GM12878 (cell line): ENCODE measurements around the gene RBMS3. TPM values are rescaled to one million over a fixed set of nuclear protein-coding genes. Genes with fewer than 3 reads are reported as not detected.

Experiments used
- ATAC-seq: fragments of 200-7000 bp; cut with Tn5 transposase; 3 replicates; pipeline ENCODE4 v1.9.1; 2020; ENCODE audit warnings: mild to moderate bottlenecking, moderate library complexity
- BruUV-seq: library from RNA; stranded (reverse); fragments of 400-500 nt; replicated peaks from 2 replicates; lab custom pipeline; 2021; lab: Mats Ljungman, UMichigan
- CTCF ChIA-PET: fragments of 300-600 bp; sonication (Branson Sonifier 250); formaldehyde crosslinking; extraction: SDS; loops from one replicate; lab custom pipeline; 2021; ENCODE audit warnings: inconsistent platforms; lab: Yijun Ruan, JAX
- POLR2A ChIA-PET: fragments of 350-600 bp; formaldehyde crosslinking; extraction: SDS; loops from one replicate; lab custom pipeline; 2021; ENCODE audit warnings: inconsistent platforms; lab: Charles Lee
- RAD21 ChIA-PET: fragments of 300-600 bp; sonication (Branson Sonifier 250); formaldehyde crosslinking; loops from one replicate; lab custom pipeline; 2023; ENCODE audit warnings: antibody characterized with exemption; ENCODE audit not compliant: unreplicated experiment; lab: Charles Lee
- SMC1A ChIA-PET: fragments of 300-600 bp; sonication (Branson Sonifier 250); formaldehyde crosslinking; loops from one replicate; lab custom pipeline; 2023; ENCODE audit not compliant: unreplicated experiment, uncharacterized antibody; lab: Charles Lee
- DNase-seq: peaks from one replicate; pipeline ENCODE4 v3.0.0-alpha.2; 2011; ENCODE audit warnings: low read depth, low spot score
- FAIRE-seq: peaks from 3 replicates; lab custom pipeline; 2011; peaks lifted over from hg19 to GRCh38; lab: Jason Lieb, UNC
- H2AFZ ChIP-seq: 2 replicates; pipeline ENCODE4 v1.6.0; 2011; ENCODE audit warnings: low read depth, low read length, control low read depth; ENCODE audit not compliant: control insufficient read depth
- H3K27ac ChIP-seq: 2 replicates; pipeline ENCODE4 v1.5.1; 2011; ENCODE audit warnings: control low read depth; ENCODE audit not compliant: control insufficient read depth, insufficient read depth
- H3K27me3 ChIP-seq, 2 experiments: replicated peaks in 1 of 2; 2 replicates each; pipeline versions ENCODE4 v1.6.0 to v1.6.1; 2011; ENCODE audit warnings: low read length in 1 of 2; ENCODE audit not compliant: control insufficient read depth in 2 of 2, insufficient read depth in 2 of 2
- H3K36me3 ChIP-seq, 2 experiments: 2 replicates each; pipeline ENCODE4 v1.5.1; 2011; ENCODE audit warnings: low read length in 1 of 2; ENCODE audit not compliant: control insufficient read depth in 2 of 2, insufficient read depth in 2 of 2
- H3K4me1 ChIP-seq: 2 replicates; pipeline ENCODE4 v1.6.1; 2011; ENCODE audit warnings: mild to moderate bottlenecking, low read length, moderate library complexity, mixed read lengths; ENCODE audit not compliant: control insufficient read depth, insufficient read depth
- H3K4me2 ChIP-seq: 2 replicates; pipeline ENCODE4 v1.6.0; 2011; ENCODE audit warnings: control low read depth; ENCODE audit not compliant: control insufficient read depth, insufficient read depth
- H3K4me3 ChIP-seq: fragments of 200-600 bp; sonication (generic); 2 replicates; pipeline ENCODE4 v1.5.1; 2016
- H3K79me2 ChIP-seq: 2 replicates; pipeline ENCODE4 v1.6.0; 2011; ENCODE audit warnings: low read length; ENCODE audit not compliant: control insufficient read depth, insufficient read depth
- H3K9ac ChIP-seq: 2 replicates; pipeline ENCODE4 v1.8.0; 2011; ENCODE audit warnings: low read length, control low read depth, mixed read lengths; ENCODE audit not compliant: control insufficient read depth, insufficient read depth
- H3K9me3 ChIP-seq: replicated peaks from 3 replicates; pipeline ENCODE4 v1.5.1; 2011; ENCODE audit warnings: mild to moderate bottlenecking, low read length; ENCODE audit not compliant: control insufficient read depth, insufficient read depth
- H4K20me1 ChIP-seq: 2 replicates; pipeline ENCODE4 v1.6.0; 2011; ENCODE audit not compliant: control insufficient read depth, insufficient read depth
- BCLAF1 ChIP-seq: fragments of 450-650 bp; IDR thresholded peaks from 2 replicates; pipeline ENCODE4 v1.6.1; 2017; ENCODE audit warnings: antibody characterized with exemption, mild to moderate bottlenecking, moderate library complexity
- CHD4 ChIP-seq: fragments of 200-600 bp; sonication (generic); IDR thresholded peaks from 2 replicates; pipeline ENCODE4 v1.6.1; 2016; ENCODE audit warnings: mild to moderate bottlenecking
- LARP7 ChIP-seq: fragments of 450-650 bp; IDR thresholded peaks from 2 replicates; pipeline ENCODE4 v1.6.1; 2017; ENCODE audit warnings: mild to moderate bottlenecking
- USF1 ChIP-seq: IDR thresholded peaks from 2 replicates; pipeline ENCODE4 v1.6.1; 2011; ENCODE audit warnings: borderline replicate concordance, low read depth, mild to moderate bottlenecking, moderate library complexity, mixed read lengths, low read length; ENCODE audit not compliant: insufficient read depth; ENCODE audit errors: extremely low read length
- WGBS: methylation state at CpG from one replicate; pipeline ENCODE4 v1.1.6; 2016; ENCODE audit warnings: low lambda C conversion rate; ENCODE audit not compliant: insufficient replicate concordance, insufficient coverage; ENCODE audit errors: missing lambda C conversion rate; 5-methylcytosine and 5-hydroxymethylcytosine counted together
- in situ Hi-C: fragments of 300-500 bp; cut with MboI; formaldehyde crosslinking; loops from 9 replicates; pipeline ENCODE4 v1.14.3; 2018; ENCODE audit warnings: mixed read lengths
- intact Hi-C: fragments of 100-400 bp; cut with micrococcal nuclease; formaldehyde crosslinking; loops from one replicate; pipeline ENCODE4 v1.14.2; 2022; ENCODE audit not compliant: unreplicated experiment
- polyA plus RNA-seq, 11 experiments: library from polyadenylated mRNA; depleted of rRNA in 4 of 11; unstranded in 6 of 11; stranded (reverse) in 5 of 11; fragments of >200 nt; fragmentation: Nextera tagmentation in 4 of 11; fragmentation: Illumina TruSeq in 1 of 11; extraction: Ambion mirVana in 4 of 11; extraction: Trizol in 1 of 11; gene quantifications; 1 replicate in 1 of 11; 2 replicates in 10 of 11; pipeline versions ENCODE4 v1.2.1 to v1.2.3, GENCODE V29; 2011 to 2016; ENCODE audit warnings: inconsistent platforms in 2 of 11, missing spikeins in 2 of 11, low read depth in 1 of 11
- total RNA-seq, 4 experiments: library from RNA; depleted of rRNA in 3 of 4; stranded (reverse); fragments of >200 nt in 3 of 4; fragmentation: Illumina TruSeq in 1 of 4; extraction: Trizol in 1 of 4; gene quantifications; 2 replicates each; pipeline versions ENCODE4 v1.2.1 to v1.2.3, GENCODE V29; 2013 to 2021
- TF ChIP-seq, protein P1 (sequence below): fragments of 450-650 bp; IDR thresholded peaks from 2 replicates; pipeline ENCODE4 v1.6.1; 2018; ENCODE audit warnings: borderline replicate concordance, mild to moderate bottlenecking; ENCODE audit not compliant: partially characterized antibody

RBMS3 gene
- total and polyA plus RNA-seq, 10 of the 15 experiments (the other 5 are each of a cell fraction or from before 2014, with no cell fraction given) = 0.79 to 4.7 (median 3.1) TPM

DNA sequence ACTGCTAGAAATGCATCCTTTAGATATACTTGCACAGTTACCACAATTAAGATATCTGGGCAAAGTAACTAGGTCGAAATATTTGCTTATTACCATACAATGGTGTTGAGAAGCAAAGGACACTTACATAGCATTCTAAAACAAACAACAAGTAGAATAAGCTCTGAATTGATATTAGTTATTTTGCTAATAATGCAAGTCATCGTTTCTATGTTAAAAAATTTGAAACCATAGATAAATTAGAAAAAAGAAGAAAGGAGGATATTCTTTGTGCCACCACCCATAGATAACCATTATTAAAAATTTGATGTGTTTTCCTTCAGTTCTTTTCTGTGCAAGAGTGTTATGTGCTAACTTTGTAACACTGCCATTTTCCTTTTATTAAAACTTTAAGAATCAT is 435.3 kb downstream of the RBMS3 start:
- no TSS peak for BruUV-seq
- intact Hi-C loops = no loop called here
- Histone ChIP-seq H3K9ac (no peak overlapping the region), H3K36me3 (no peaks in the 10 kb centered on the region), H3K4me2 (no peak overlapping the region), H3K9me3 (no peaks in the 10 kb centered on the region), H3K4me3 (no peak overlapping the region), H3K79me2 (no peaks in the 10 kb centered on the region), H2AFZ (no peak overlapping the region)
- 3% methylated on average over 2 of the region's 2 CpGs for WGBS
- SMC1A ChIA-PET = interaction anchor here (1.7 kb wide), 1 partner anchor 9 kb away, joined by 6 read pairs; no protein-coding TSS in a partner anchor
- POLR2A ChIA-PET = no interaction called here
- FAIRE-seq (no peak), ATAC-seq (no peak)
- TF ChIP-seq BCLAF1 (no peak), USF1 (no peak), CHD4 (no peak), LARP7 (no peak)
- TF ChIP-seq, protein P1, sequence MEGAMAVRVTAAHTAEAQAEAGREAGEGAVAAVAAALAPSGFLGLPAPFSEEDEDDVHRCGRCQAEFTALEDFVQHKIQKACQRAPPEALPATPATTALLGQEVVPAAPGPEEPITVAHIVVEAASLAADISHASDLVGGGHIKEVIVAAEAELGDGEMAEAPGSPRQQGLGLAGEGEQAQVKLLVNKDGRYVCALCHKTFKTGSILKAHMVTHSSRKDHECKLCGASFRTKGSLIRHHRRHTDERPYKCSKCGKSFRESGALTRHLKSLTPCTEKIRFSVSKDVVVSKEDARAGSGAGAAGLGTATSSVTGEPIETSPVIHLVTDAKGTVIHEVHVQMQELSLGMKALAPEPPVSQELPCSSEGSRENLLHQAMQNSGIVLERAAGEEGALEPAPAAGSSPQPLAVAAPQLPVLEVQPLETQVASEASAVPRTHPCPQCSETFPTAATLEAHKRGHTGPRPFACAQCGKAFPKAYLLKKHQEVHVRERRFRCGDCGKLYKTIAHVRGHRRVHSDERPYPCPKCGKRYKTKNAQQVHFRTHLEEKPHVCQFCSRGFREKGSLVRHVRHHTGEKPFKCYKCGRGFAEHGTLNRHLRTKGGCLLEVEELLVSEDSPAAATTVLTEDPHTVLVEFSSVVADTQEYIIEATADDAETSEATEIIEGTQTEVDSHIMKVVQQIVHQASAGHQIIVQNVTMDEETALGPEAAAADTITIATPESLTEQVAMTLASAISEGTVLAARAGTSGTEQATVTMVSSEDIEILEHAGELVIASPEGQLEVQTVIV = no peak
- TF ChIP-seq, all 136 proteins: peak for 0
- Histone ChIP-seq H3K4me1 (no peaks in the 10 kb centered on the region), H3K27me3 (no peaks in the 10 kb centered on the region), H4K20me1 (no peaks in the 10 kb centered on the region), H3K27ac (no peak overlapping the region)
- CTCF ChIA-PET = no interaction called here
- in situ Hi-C loops = no loop called here
- RAD21 ChIA-PET = no interaction called here
- DNase-seq = no peak
